C1 segment of cervical spinal cord (tissue), 14 donors: Measurements from ENCODE around the gene HMGXB4.
A peak's percentile ranks its signal among the peaks of the same experiment; 100 is the strongest.

ENCODE experiments used
- DNase-seq, 14 donors: peaks; one replicate each; lab custom pipeline; 2025; lab: John Stamatoyannopoulos, UW

Gene HMGXB4

DNA sequence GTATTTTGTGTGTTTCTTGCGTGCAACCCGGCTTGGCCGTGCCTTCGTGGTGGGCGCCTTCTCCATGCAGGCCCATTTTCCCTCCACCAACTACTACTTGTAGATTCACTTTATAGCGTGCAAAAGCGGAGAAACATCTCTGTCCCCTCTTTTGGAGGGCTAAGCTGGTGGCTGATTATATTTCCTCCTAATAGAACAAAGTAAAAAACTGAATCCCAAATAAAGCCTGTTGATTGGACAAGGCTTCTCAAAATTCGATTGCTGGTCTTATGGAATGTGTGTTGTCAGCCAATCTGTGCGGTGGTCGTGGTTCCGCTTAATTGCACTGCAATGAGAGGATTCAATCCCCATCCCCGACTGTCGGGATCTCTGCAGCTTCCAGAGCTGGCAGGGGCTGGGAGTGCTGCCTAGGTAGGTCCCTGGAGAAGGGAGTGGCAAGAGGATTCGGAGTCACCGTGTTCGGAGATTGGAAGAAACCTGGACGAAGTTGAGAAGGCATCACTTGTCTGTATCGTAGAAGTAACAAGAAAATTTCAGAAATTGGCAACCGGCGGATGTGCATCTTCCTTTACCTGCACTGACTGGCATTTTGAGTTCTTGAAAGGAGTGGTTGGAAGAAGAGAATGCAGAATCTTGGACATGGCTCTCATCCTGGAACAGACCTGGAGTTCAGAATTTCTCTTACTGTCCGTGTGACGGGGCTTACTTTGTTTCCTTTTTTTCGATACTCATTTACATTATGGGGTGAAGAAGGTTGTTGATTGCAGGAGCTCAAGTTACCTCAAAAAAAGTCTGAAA lies 1.1 kb downstream of the HMGXB4 start:
- peak in 2 of 14 donors; percentile 4 to 13 for DNase-seq

DNA sequence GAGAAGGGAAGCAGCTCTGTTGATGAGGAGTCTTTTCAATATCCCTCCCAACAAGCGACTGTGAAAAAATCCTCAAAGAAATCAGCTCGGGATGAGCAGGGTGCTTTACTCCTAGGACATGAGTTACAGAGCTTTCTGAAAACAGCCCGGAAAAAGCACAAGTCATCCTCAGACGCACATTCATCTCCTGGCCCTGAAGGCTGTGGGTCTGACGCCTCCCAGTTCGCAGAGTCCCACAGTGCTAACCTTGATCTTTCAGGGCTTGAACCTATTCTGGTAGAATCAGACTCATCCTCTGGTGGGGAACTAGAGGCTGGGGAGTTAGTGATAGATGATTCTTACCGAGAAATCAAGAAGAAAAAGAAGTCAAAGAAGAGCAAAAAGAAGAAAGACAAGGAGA lies 7.7 kb downstream of the HMGXB4 start:
- no peak for DNase-seq

DNA sequence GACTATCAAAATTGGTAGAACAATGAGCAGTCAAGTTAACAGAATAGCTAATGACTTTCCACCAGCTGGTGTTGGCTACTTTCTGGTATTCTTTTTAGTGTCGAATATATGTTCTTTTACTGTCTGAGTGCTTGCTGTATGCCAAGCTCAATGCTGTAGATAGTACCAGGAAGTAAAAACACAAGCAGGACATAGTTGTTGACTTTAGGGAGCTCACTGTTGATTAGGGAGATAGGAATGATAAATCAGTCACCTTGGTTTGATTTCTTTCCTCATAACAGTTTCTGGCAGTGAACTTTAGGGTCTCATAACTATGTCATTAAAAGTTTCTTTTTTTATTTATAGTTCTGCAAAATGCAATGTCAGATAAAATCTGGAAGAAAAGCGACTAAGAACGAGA lies 9.0 kb downstream of the HMGXB4 start:
- DNase-seq, result no peak

- DNase-seq, result no peak
Measured at GRCh38 chr22:35269630-35270029, 12.3 kb downstream of the HMGXB4 start.

DNA sequence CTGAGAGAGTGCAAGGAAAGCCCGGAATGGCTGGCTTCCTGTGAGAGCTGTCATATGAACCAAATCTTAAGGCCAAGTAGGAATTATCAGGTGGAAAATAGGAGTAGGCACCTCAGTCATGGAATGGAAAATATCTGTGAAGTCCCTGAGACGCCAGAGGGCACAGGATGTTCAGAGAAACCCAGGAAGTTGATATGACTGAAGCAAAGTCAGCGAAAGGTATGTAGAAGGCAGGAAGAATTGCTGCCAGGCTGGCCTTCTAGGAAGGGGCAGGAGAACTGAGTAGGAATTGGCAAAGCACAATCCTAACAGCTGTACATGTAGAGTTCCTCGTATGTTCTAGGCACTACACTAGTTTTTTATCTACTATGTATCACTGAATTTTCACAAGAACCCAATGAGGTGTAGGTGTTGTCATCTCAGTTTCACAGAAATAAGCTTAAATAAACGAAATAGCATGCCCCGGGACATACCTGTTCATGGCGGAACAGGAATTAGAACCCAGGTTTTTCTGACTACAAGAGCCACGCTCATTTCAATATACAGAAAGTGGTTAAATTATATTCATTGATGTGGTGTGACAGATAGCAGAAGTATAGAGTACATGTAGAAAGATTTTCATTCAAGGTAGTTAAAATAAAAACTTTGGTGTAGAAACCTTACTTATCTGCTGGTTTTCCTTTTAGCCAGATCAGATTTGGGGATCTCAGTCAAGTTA lies 17.0 kb downstream of the HMGXB4 start:
- no peak for DNase-seq

DNA sequence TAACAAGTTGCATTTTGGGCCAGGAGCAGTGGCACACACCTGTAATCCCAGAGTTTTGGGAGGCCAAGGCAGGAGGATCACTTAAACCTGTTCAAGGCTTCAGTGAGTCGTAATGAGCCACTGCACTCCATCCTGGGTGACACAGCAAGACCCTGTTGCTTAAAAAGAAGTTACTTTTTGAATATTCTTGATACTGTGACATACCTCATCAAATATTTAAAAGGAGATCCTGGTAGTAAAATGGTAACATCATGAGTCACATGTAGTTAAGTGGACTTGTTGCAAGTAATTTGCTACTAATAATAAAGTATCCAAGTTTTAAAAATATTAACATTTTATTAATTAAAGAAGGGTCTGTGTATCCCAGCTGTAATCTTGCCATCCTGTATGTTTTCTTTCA lies 18.3 kb downstream of the HMGXB4 start:
- DNase-seq, result no peak

GRCh38 chr22:35276019-35276418 lies 18.7 kb downstream of the HMGXB4 start:
- DNase-seq, result no peak

GRCh38 chr22:35288116-35288515 lies 30.8 kb downstream of the HMGXB4 start:
- no peak for DNase-seq

DNA sequence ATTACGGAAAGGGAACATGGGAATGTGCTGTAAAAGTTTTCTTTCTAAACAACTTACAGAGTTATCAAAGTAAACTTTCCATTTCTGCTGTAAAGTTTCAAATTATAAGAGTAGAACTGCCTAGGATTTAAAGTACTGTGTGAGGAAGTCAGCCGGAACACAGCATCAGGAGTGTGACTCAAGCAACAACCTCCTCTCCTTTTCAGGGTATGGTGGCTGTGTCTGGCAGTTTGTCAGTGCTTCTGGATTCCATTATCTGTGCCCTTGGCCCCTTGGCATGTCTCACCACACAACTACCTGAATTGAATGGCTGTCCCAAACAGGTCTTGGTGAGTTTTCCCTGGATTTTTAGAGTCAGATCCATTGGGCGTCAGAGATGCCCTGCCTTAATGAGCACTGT lies 35.5 kb downstream of the HMGXB4 start:
- no peak for DNase-seq

GRCh38 chr22:35296051-35296450 lies 38.8 kb downstream of the HMGXB4 start:
- DNase-seq, result no peak

GRCh38 chr22:35299217-35299672 lies 42.0 kb downstream of the HMGXB4 start:
- no peak for DNase-seq

GRCh38 chr22:35299673-35300499 lies 42.6 kb downstream of the HMGXB4 start, which contains the start of gene TOM1:
Gene TOM1, plus strand, starts transcription at chr22:35299894. Its CDS starts 35 bp downstream, at chr22:35299929.
- DNase-seq, result peak; percentile 76 to 100 (median 99)

- DNase-seq, result peak in 1 of 14 donors; percentile 31
Measured at GRCh38 chr22:35301372-35301874, 44.1 kb downstream of the HMGXB4 start.

- DNase-seq, result no peak
Measured at GRCh38 chr22:35303029-35303624, 45.8 kb downstream of the HMGXB4 start.

DNA sequence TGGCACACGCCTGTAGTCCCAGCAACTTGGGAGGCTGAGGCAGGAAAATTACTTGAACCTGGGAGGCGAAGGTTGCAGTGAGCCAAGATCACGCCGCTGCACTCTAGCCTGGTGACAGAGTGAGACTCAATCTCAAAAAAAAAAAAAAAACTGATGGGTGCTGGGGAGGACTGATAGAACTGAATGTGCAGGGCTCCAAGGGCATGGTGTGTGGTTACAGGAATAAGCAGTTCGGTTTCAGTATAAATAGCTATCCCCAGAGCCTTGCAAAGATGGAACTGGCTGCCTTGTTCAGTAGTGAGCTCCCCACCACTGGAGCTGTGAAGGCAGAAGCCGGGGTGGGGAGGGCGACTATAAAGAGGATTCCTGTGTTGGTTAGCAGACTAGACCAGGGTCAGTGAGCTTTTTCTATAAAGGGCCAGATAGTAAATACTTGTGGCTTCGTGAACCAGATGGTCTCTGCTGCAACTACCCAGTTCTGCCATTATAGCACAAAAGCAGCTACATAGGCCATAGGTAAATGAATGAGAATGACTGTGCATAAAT lies 48.3 kb downstream of the HMGXB4 start:
- DNase-seq, result no peak

GRCh38 chr22:35306350-35306967 lies 49.2 kb downstream of the HMGXB4 start:
- no peak for DNase-seq

DNA sequence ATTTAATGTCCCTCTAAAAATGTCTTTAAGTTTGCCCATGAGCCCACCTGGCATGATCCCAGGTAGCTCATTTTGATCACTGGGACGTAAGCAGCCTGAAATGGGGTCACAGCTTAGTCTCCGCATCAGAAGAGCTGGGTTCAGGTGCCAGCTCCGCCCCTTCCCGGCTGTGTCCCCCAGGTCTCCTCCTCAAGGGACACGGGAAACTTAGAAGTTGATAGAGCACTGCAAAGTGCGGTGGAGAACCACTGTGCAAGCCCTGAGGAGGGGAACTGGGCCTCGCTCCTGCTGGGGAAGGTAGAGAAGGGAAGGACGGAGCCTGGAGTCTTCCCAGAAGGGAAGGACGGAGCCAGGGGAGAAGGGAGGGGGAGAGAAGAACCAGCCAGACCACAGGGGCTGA lies 50.1 kb downstream of the HMGXB4 start:
- DNase-seq, result no peak

GRCh38 chr22:35307892-35308291 lies 50.6 kb downstream of the HMGXB4 start:
- DNase-seq, result no peak

GRCh38 chr22:35308480-35309021 lies 51.3 kb downstream of the HMGXB4 start:
- DNase-seq, result no peak
